IPS-18a (cell line): ENCODE data around the gene PCDHGA1.

ENCODE experiments used
- H3K27ac ChIP-seq: one replicate; pipeline ENCODE4 v1.5.1; 2013; ENCODE audit warnings: low read length
- H3K27me3 ChIP-seq: one replicate; pipeline ENCODE4 v1.6.1; 2013; ENCODE audit warnings: mild to moderate bottlenecking, low read length; ENCODE audit not compliant: control insufficient read depth, insufficient read depth
- H3K36me3 ChIP-seq: one replicate; pipeline ENCODE4 v1.6.1; 2013; ENCODE audit warnings: low read depth, low read length; ENCODE audit not compliant: control insufficient read depth
- H3K4me1 ChIP-seq: one replicate; pipeline ENCODE4 v1.6.1; 2013; ENCODE audit warnings: low read depth, low read length; ENCODE audit not compliant: control insufficient read depth
- H3K4me3 ChIP-seq: one replicate; pipeline ENCODE4 v1.5.1; 2013; ENCODE audit warnings: low read length
- H3K9ac ChIP-seq: one replicate; pipeline ENCODE4 v1.6.1; 2013; ENCODE audit warnings: mild to moderate bottlenecking, low read length, moderate library complexity
- H3K9me3 ChIP-seq: one replicate; pipeline ENCODE4 v1.6.1; 2013; ENCODE audit warnings: low read depth, low read length; ENCODE audit not compliant: control insufficient read depth

The PCDHGA1 gene

DNA sequence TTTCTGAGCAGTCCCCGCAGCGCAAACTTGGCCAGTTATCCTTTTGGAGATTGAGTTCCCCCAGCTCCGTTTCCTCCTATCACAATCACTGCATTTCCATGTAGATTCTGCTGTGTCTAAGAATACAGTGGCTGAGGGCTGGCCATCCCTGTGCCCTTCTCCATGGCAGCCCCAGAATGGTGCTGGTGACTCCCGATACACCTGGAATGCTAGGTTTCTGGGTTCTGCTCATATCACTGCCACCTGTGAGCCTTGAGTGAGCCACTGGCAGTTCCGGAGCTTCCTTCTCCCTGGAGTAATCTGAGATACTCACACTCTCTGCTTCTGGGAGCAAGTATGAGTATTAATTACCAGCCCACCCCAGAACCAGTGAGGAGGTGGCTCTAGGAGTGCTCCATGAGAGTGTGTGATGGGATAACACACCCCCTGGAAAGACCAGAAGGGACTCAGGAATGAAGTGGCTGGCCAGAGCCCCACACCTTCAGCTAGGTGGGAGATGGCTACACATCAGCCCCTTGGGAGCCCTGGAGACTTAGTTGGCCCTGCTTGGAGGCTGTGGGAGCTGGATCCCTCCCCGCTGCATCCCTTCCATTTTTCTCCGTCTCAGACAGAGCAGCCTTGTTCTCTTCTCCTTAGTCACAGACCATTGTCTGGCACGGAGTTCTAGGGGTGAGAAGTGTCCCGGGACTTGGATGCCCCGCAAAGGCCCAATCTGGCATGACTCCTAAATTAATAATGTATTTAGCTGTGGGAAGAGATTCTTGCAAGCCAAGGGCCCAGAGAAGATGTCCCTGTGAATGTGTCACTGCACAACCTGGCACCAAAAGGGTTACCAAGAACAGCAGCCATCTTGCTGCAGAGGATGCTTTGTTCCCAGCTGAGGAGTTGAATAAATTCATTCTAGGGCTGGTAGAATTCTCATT lies 163.4 kb downstream of the PCDHGA1 start:
- H3K36me3 ChIP-seq, result peaks cover 5% of the 10 kb centered on the region
- no peaks in the 10 kb centered on the region for H3K9me3 ChIP-seq
- H3K27me3 ChIP-seq, result no peaks in the 10 kb centered on the region
- peak overlapping the region; percentile 17 for H3K27ac ChIP-seq
- H3K4me3 ChIP-seq, result peak overlapping the region; percentile 51
- peaks cover 31% of the 10 kb centered on the region for H3K4me1 ChIP-seq
- peak overlapping the region; percentile 37 for H3K9ac ChIP-seq

DNA sequence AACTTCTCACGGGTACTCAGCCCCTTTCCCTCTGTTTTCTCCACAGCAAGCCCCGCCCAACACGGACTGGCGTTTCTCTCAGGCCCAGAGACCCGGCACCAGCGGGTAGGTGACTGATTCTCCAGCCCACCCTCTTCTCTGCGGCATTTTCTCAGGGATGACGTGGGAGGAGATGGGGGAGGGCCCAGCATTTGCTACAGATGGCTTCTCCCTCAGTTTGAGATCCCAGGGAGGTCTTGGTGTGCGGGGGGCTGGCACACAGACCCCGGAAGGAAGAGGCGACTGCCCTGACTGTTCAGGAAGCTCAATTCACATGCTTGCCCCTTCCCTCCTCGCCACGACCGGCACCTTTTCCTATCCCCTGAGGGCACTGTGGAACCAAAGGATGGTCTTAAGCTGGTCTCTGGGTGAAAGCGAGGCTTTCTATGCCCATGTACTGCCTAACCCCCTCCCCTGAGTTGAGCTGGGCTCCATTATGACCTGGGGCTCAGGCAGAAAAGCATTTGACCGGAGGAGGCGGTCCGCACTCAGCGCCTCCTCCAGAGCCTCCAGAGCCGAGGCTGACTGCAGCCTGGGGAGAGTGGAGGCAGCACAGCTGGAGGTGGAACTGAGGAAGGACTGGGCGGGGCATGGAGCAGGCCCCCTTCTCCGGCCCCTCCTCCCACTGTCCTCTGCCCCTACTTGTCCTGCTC lies 164.6 kb downstream of the PCDHGA1 start:
- no peaks in the 10 kb centered on the region for H3K9me3 ChIP-seq
- peaks cover under 1% of the 10 kb centered on the region for H3K36me3 ChIP-seq
- H3K4me1 ChIP-seq, result peaks cover 28% of the 10 kb centered on the region
- H3K9ac ChIP-seq, result peak overlapping the region; percentile 37
- H3K27me3 ChIP-seq, result no peaks in the 10 kb centered on the region
- H3K27ac ChIP-seq, result peak overlapping the region; percentile 27
- H3K4me3 ChIP-seq, result peak overlapping the region; percentile 51

DNA sequence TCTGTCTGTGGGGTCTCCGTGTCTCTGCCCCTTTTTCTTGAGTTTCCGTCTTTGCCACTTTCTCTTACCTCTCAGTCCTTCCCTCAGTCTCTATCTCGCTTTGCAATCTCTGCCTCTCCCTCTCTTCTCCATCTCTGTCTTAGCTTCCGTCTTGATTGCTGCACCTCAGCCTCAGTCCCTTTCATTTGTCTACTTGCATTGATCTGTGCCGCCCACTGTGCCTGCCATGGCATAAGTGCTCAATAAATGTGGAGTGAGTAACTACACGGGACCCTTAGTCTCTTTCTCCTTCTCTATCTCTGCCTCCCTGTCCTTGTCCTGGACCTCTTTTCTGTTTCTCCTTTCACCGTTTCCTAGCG lies 165.1 kb downstream of the PCDHGA1 start:
- Histone ChIP-seq H3K4me1 (peaks cover 28% of the 10 kb centered on the region), H3K27ac (no peak overlapping the region), H3K27me3 (no peaks in the 10 kb centered on the region), H3K9me3 (no peaks in the 10 kb centered on the region), H3K9ac (no peak overlapping the region), H3K4me3 (peak overlapping the region; percentile 10), H3K36me3 (no peaks in the 10 kb centered on the region)

DNA sequence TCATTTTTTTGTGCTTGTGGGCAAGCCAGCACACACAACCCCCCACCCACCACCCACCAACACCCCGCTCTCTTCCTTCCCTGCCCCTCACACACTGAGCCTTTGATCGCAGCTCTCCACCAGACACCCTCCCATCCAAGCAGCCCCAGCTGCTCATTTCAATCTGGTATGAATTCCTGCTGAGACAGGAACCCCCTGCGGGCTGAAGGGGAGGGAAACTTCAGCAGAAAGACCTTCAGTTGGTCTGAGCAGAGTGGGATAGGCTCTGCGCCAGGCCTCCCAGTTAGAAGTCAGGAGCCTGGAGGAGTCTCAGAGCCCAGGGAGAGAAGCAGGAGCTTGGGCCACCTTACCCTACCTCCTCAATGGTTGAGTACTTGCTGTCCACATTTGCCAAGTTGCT lies 165.7 kb downstream of the PCDHGA1 start:
- Histone ChIP-seq H3K9me3 (no peaks in the 10 kb centered on the region), H3K27me3 (no peaks in the 10 kb centered on the region), H3K9ac (no peak overlapping the region), H3K36me3 (no peaks in the 10 kb centered on the region), H3K4me3 (peak overlapping the region; percentile 10), H3K27ac (no peak overlapping the region), H3K4me1 (peaks cover 28% of the 10 kb centered on the region)

DNA sequence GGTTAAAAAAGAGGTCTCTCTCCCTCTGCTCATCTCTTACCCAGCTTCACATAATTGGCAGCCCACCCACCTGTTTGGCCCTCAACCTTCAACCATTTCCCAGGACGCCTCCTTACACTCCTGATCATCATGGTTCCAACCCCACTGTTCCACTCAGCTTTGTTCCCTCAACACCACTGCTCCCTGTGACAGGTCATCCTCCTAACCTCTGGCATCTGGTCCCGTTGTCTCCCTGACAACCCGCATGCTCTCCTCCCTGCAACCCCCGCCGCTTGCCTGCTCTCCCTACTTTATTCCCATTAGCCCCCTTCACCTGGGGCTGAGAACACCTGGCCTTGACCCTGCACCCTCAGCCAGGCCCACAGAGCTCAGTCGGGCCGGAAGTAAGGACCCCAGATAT lies 171.4 kb downstream of the PCDHGA1 start:
- Histone ChIP-seq H3K4me1 (no peaks in the 10 kb centered on the region), H3K4me3 (no peak overlapping the region), H3K27ac (no peak overlapping the region), H3K36me3 (peaks cover 5% of the 10 kb centered on the region), H3K9ac (no peak overlapping the region), H3K27me3 (no peaks in the 10 kb centered on the region), H3K9me3 (no peaks in the 10 kb centered on the region)

DNA sequence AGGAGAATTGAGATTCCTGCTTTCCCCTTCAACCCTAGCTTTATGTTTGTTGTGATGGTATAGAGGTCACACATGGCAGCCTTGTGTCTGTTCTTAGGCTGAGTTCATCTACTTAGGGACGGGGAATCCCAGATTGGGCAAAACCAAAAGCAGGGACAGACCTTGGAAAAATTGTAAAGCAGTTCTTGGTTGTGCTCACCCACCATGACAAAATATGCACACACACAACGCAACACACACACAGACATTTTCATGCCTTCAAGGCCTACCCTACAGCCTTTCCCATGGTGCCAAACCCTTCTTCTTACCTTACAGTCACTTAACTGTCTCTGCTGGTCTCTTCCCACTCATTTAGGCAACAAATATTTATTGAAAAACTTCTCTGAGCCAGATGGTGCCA lies 173.4 kb downstream of the PCDHGA1 start:
- Histone ChIP-seq H3K9me3 (no peaks in the 10 kb centered on the region), H3K27ac (no peak overlapping the region), H3K27me3 (no peaks in the 10 kb centered on the region), H3K4me3 (no peak overlapping the region), H3K36me3 (peaks cover 5% of the 10 kb centered on the region), H3K4me1 (peaks cover 13% of the 10 kb centered on the region), H3K9ac (no peak overlapping the region)

DNA sequence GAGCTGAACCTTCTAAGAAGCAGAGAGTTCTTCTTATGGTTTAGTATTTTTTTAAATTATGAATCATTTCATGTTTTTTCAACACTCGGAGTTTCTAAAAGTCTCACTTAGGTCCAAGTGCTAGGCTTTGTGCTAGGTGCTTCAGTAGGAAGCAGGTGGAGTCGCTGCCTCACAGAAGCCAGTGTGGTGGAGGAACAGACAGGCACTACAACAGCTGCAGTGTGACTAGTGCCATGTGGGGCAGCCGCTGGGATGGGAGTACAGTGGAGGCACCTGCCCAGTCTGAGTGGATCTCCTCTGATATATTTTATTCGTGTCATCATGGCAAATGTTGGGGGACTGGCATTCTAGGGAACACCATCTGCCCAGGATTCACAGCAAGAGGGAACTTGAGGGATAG lies 173.9 kb downstream of the PCDHGA1 start:
- Histone ChIP-seq H3K36me3 (peaks cover 5% of the 10 kb centered on the region), H3K9ac (no peak overlapping the region), H3K27me3 (no peaks in the 10 kb centered on the region), H3K27ac (no peak overlapping the region), H3K4me1 (peaks cover 15% of the 10 kb centered on the region), H3K9me3 (no peaks in the 10 kb centered on the region), H3K4me3 (no peak overlapping the region)

DNA sequence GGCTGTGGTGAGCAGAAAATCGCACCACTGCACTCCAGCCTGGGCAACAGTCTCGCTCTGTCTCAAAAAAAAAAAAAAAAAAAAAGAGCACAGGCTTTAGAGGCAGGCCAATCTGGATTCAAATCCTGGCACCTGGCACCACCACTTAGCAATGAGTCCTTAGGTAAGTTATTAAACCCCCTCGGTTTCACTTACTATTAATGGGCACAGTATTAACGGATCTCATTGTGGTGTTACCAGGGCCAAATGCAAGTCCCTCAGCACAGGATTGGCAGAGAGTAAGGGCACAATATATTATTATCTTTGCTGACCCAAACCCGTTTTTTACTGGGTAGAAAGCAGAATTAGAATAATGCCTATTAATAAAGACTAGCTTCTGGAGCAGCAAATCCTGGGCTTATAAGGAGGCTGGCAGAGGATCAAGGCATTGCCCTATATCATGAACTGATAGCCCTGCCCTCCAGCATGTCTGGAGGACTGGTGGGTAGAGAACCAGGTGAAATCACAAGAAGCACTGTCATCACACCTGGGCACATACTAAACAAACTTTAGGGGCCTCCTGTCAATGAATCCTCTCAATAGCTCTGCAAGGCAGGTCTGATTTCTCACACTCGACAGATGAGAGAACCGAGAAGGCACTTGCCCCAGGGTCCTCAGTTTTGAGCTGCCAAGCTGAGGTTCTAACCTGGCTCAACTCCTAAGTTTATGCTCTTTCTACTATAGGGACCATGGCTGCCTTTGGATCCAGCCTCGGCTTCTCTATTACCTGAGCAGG lies 176.3 kb downstream of the PCDHGA1 start:
- Histone ChIP-seq H3K27ac (no peak overlapping the region), H3K4me3 (no peak overlapping the region), H3K36me3 (peaks cover 10% of the 10 kb centered on the region), H3K9ac (no peak overlapping the region), H3K9me3 (no peaks in the 10 kb centered on the region), H3K27me3 (no peaks in the 10 kb centered on the region), H3K4me1 (peaks cover 20% of the 10 kb centered on the region)

DNA sequence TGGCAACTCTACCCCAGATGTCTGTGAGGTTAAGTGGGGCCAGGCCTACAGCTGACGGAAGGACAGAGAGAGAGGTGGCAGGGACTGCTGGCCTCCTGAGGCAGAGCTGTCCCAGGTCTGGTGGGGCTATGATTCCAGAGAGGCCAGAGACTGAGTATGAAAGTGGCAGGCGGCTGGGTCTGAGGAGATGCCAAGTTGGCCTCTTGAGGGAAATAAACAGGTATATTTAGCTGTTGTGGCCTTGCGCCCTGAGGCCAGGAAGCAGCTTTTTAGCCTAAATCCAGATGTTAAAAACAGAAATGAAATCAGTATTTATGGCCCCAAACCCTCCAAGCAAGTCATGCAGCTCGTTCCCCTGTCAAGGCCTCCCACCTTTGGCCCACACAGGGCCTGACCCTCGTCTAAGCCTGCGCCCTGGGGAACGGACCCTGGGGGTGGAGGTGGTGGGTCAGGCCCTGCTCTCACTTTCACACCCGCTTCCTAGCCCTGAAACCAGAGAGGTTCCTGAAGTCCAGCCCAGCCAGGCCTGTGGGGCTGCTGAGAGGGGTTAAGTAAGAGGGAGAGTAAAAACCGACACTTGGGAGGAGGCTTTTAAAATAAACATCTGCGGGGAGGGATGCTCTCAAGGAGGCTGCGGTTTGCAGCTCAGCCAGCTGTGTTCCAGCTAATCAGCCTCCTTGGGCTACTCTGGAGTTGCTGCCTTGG lies 177.2 kb downstream of the PCDHGA1 start:
- no peaks in the 10 kb centered on the region for H3K9me3 ChIP-seq
- no peak overlapping the region for H3K9ac ChIP-seq
- peaks cover 20% of the 10 kb centered on the region for H3K4me1 ChIP-seq
- H3K27me3 ChIP-seq, result no peaks in the 10 kb centered on the region
- H3K36me3 ChIP-seq, result peaks cover 10% of the 10 kb centered on the region
- no peak overlapping the region for H3K27ac ChIP-seq
- H3K4me3 ChIP-seq, result no peak overlapping the region

DNA sequence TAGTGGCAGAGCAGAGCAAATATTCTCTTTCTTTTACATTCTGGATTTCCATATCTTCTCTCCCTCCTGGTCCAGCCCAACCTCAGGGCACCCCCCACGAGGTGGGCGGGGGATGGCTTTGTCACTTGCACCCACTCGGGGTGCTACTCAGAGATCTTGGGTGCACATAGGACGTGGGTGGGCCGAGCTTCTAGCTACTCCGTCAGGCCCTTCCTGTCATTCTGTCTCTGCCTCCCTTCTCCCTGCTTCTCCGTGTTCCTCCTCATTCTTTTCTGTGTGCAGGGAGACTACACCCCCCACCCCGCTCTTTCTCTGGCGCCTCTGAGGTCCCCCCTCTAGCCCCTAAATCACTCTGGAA lies 178.1 kb downstream of the PCDHGA1 start:
- H3K27ac ChIP-seq, result no peak overlapping the region
- peaks cover 10% of the 10 kb centered on the region for H3K36me3 ChIP-seq
- H3K4me3 ChIP-seq, result peak overlapping the region; percentile 44
- H3K9me3 ChIP-seq, result no peaks in the 10 kb centered on the region
- no peak overlapping the region for H3K9ac ChIP-seq
- peaks cover 20% of the 10 kb centered on the region for H3K4me1 ChIP-seq
- no peaks in the 10 kb centered on the region for H3K27me3 ChIP-seq
